GDM1 (cell line): Measurements from ENCODE around the gene UBAP2.

Experiments used
- DNase-seq: peaks from one replicate; lab custom pipeline; 2025; lab: John Stamatoyannopoulos, UW

UBAP2 gene, protein sequence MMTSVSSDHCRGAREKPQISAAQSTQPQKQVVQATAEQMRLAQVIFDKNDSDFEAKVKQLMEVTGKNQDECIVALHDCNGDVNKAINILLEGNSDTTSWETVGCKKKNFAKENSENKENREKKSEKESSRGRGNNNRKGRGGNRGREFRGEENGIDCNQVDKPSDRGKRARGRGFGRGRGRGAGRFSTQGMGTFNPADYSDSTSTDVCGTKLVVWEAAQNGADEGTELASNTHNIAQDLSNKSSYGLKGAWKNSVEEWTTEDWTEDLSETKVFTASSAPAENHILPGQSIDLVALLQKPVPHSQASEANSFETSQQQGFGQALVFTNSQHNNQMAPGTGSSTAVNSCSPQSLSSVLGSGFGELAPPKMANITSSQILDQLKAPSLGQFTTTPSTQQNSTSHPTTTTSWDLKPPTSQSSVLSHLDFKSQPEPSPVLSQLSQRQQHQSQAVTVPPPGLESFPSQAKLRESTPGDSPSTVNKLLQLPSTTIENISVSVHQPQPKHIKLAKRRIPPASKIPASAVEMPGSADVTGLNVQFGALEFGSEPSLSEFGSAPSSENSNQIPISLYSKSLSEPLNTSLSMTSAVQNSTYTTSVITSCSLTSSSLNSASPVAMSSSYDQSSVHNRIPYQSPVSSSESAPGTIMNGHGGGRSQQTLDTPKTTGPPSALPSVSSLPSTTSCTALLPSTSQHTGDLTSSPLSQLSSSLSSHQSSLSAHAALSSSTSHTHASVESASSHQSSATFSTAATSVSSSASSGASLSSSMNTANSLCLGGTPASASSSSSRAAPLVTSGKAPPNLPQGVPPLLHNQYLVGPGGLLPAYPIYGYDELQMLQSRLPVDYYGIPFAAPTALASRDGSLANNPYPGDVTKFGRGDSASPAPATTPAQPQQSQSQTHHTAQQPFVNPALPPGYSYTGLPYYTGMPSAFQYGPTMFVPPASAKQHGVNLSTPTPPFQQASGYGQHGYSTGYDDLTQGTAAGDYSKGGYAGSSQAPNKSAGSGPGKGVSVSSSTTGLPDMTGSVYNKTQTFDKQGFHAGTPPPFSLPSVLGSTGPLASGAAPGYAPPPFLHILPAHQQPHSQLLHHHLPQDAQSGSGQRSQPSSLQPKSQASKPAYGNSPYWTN

GRCh38 chr9:34048727-34049629 is at the start of gene UBAP2:
UBAP2 (minus strand) TSS chr9:34048887; CDS start chr9:34017148, 31,739 bp downstream.
- peak; percentile 95 for DNase-seq

- no peak for DNase-seq
Observed at GRCh38 chr9:34098307-34098706, 49.6 kb upstream of the UBAP2 start.

- no peak for DNase-seq
Observed at GRCh38 chr9:34097865-34098264, 49.2 kb upstream of the UBAP2 start.

DNA sequence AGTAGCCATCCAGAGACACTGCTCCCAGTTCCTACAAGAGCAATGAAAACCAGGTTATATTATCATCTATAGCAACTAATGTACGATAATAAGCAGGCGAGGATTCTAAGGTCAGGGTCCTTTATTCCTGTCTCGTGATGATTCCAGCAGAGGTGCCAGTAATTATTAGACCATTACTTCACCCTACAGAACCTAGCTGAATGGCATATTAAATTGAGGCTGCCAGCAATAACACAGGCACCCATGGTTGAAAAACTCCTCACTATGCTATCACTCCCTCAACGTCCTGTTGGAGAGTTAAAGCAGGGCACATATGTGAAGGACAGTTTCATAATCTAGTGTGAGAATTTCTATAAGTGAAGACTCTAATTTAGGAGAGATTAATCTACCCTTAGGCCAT is 48.1 kb upstream of the UBAP2 start:
- DNase-seq = no peak

DNA sequence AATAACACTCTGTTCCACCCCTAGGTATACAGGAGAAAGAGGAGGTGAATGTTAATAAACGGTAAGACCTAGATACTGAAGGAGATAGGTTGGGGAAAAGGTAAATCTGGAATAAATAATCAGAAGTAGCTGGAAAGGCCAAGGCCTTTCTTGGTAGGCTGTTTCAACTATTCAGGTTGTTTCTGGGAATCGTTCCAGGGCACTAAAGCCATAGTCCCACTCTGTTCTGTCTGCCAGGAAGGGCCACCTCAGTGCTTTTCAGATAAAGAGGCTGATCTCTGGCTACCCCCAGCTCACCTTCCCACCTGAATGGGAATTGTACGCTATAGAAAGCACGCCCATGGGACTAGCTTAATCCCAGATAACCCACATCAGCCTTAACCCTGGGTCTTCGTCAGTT is 44.9 kb upstream of the UBAP2 start:
- no peak for DNase-seq

- DNase-seq = no peak
Observed at GRCh38 chr9:34089311-34089710, 40.6 kb upstream of the UBAP2 start.

DNA sequence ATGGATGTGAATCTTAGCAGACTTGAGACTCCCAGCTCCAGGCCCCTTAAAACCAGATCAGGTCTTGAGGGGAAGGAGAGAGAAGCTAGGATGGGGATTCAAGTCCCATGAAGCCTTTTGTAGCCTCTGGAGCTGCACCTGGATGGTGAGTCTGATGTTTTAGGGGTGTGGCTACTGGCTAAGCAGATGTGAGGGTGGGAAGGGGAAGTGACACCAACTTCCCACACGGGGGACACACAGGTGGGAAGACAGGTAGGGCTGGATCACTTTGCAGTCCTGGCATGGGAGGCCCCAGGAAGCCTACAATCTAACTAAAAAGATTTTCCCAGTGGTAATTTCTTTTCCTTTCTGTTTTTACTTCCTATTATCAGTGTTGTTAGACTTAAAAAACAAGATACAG is 38.7 kb upstream of the UBAP2 start:
- no peak for DNase-seq

DNA sequence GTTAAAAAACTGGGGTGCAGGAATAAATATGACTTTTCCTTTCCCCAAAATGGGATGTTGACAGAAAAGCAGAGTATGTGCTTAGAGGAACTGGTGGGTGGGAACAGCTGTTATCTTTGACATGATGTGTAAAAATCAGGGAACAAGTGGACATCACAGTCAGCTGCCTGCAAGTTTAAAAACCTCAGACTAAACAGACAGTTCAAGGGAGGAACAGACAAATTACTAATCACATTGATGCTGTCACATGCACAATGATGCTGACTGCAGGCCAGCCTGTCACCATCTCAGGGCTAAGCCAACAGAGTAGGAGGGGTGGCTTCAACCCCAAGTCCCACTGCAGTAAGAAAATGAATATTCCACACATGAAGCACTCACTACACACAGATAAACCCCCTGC is 38.2 kb upstream of the UBAP2 start:
- no peak for DNase-seq

DNA sequence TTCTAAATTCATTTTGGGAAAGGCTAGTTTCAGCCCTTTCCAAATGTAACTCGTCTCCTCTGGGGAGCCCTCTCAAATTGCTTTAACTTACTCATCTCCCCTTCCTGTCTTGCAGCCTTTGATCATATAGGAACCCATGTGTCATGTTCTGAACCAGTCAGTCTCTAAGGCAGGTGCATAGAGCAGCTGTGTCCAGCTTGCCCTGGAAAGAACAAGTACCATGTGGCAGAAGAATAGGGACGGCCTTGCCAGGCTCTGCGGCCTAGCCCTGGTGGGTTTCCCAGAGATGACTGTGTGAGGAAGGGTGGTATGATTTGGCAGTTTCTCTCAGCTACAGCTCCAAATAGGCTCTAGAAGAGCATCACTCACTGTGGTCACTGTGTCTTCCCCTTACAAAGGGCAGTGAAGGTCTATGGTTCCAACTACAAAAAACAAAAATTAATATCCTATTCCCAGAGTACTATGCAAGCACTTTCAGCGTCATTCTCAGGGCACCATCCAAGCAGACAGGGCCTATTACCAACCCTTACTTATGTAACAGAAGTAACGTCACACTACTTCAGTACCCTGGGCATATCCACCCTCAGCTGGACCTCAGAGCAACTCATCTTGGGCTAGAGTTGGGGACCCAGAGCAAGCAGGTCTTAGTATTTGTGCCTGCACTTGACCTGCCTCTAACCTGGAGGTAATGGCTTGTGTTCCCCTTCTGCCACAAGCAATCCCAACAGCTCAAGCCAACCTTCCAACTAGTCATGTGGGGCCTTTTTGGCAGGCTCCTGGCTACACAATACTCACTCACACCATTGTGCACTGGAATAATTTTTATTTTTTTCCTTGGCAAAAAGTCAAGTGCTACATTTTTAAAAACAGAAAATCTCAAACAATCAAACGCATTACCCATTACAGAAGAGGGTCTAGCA is 37.2 kb upstream of the UBAP2 start:
- DNase-seq = no peak

DNA sequence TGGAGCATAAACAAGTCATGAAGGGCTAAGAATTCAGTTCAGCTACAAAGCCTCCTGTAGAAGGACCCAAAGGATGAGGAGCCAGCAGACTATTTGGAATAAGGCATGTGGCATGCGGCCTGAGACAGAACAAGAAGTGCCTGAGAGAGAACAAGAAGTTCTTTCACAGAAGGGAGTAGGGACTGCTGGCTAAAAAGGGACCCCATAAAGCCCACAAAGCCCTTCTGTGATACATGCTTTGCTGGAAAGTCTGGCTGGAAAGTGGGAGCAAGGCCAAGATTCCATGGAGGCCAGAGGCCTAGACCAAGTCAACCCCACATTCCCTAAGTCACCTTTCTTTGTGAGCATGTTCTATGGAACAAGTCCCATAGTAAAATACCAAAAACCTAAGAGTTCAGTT is 35.9 kb upstream of the UBAP2 start:
- no peak for DNase-seq

GRCh38 chr9:34079181-34079580 is 30.5 kb upstream of the UBAP2 start:
- no peak for DNase-seq

- DNase-seq = no peak
Observed at GRCh38 chr9:34072868-34073590, 24.3 kb upstream of the UBAP2 start.

DNA sequence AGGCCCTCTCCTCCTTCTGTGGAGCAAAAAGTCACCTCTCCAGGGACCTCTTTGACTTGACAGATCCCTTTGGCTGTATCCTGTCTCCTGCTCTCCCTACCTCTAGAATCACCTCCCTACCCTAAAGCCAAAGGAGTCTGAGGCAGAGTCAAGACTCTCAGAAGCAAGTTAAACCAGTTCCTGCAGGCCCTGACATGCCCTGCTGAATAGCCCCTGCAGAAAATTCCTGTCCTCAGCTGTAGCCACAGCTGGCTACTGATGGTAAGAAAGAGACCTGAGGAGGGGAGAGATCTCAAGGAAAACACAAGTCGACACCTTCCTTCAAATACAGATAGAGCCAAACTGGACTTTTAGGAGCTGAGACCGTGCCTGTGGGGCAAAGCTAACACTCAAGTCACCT is 23.7 kb upstream of the UBAP2 start:
- no peak for DNase-seq

GRCh38 chr9:34070606-34071324 is 22.1 kb upstream of the UBAP2 start:
- DNase-seq = no peak

- DNase-seq = no peak
Observed at GRCh38 chr9:34069831-34070230, 21.1 kb upstream of the UBAP2 start.

- no peak for DNase-seq
Observed at GRCh38 chr9:34065541-34065940, 16.9 kb upstream of the UBAP2 start.

DNA sequence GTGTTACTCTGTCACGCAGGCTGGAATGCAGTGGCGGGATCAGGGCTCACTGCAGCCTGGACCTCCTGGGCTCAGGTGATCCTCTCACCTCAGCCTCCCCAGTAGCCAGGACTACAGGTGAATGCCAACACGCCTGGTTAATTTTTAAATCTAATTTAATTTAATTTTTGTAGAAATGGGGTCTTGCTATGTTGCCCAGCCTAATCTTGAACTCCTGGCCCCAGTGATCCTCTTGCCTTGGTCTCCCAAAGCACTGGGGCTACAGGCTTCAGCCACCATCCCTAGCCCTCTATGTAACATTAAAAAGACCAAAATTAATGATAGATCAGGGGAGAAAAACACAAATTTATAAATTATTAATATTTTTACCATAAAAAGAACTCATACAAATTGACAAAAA is 11.3 kb upstream of the UBAP2 start:
- DNase-seq = no peak

DNA sequence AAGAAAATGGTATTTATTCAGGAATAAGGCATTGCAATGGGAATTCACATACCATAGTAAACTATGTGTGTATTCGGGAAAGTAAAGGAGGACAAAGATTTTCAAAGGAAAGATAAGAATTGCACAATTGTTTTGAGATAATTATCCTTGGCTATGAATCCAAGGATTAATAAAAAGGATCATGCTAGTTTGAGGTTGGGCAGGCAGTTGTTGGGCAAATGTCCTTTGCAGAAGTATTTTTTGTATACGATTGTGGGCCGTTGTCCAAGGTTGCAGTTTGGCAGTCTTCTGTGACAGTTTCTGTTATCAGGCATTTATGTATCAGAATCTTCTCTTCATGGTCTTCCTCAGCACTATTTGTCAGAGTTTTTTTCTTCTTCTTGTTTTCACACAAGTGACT is 10.6 kb upstream of the UBAP2 start:
- DNase-seq = no peak
